ENCODE measurements around the gene SSBP3.

- TF ChIP-seq EP300 (IDR thresholded peaks at IDR 0.05) (no peak), CTCF (IDR thresholded peaks at IDR 0.05) (no peak)
Observed at GRCh38 chr1:54256522-54257345, 149.5 kb downstream of the SSBP3 start.

Data from suprapubic skin (tissue), 3 donors.